Fibroblast of lung (primary cell): ENCODE measurements around the gene JMJD7. TPM values are rescaled to one million over a fixed set of nuclear protein-coding genes. Genes with fewer than 3 reads are reported as not detected.

Source experiments
- DNase-seq, 2 donors: peaks; one replicate each; pipeline versions ENCODE4 v3.0.0 to v3.0.0-alpha.2; 2010; ENCODE audit warnings: low read depth in 2 of 2
- H2AFZ ChIP-seq: 2 replicates; pipeline ENCODE4 v1.5.1; 2012; ENCODE audit warnings: low read length, control low read depth, inconsistent platforms
- H3K27ac ChIP-seq: 2 replicates; pipeline ENCODE4 v1.5.1; 2011; ENCODE audit warnings: low read length, control low read depth; ENCODE audit not compliant: insufficient read depth
- H3K27me3 ChIP-seq: 2 replicates; pipeline ENCODE4 v1.5.1; 2011; ENCODE audit warnings: mild to moderate bottlenecking, low read length; ENCODE audit not compliant: control insufficient read depth, insufficient read depth
- H3K36me3 ChIP-seq: 2 replicates; pipeline ENCODE4 v1.5.1; 2011; ENCODE audit warnings: low read length; ENCODE audit not compliant: control insufficient read depth, insufficient read depth
- H3K4me1 ChIP-seq: 2 replicates; pipeline ENCODE4 v1.5.1; 2011; ENCODE audit warnings: low read length; ENCODE audit not compliant: control insufficient read depth, insufficient read depth; ENCODE audit errors: extremely low read depth
- H3K4me2 ChIP-seq: 2 replicates; pipeline ENCODE4 v1.5.1; 2011; ENCODE audit warnings: low read length, control low read depth; ENCODE audit not compliant: insufficient read depth; ENCODE audit errors: extremely low read depth
- H3K4me3 ChIP-seq, 4 experiments: fragments of 200-600 bp in 1 of 4; sonication (generic) in 1 of 4; replicated peaks in 1 of 4; 2 replicates each; pipeline ENCODE4 v1.5.1; 2011 to 2016; ENCODE audit warnings: low read length in 4 of 4, low read depth in 3 of 4, mild to moderate bottlenecking in 3 of 4, control low read depth in 2 of 4, inconsistent platforms in 1 of 4, mixed read lengths in 1 of 4; ENCODE audit not compliant: insufficient read depth in 1 of 4; ENCODE audit errors: control extremely low read depth in 1 of 4
- H3K79me2 ChIP-seq: 2 replicates; pipeline ENCODE4 v1.5.1; 2012; ENCODE audit warnings: mild to moderate bottlenecking, low read length, inconsistent platforms; ENCODE audit not compliant: control insufficient read depth, insufficient read depth
- H3K9ac ChIP-seq: 2 replicates; pipeline ENCODE4 v1.5.1; 2011; ENCODE audit warnings: mild to moderate bottlenecking, low read length, control low read depth; ENCODE audit not compliant: insufficient read depth
- H3K9me3 ChIP-seq: 2 replicates; pipeline ENCODE4 v1.5.1; 2012; ENCODE audit warnings: low read depth, low read length; ENCODE audit not compliant: control insufficient read depth, insufficient read depth
- H4K20me1 ChIP-seq: 2 replicates; pipeline ENCODE4 v1.5.1; 2011; ENCODE audit warnings: low read length; ENCODE audit not compliant: control insufficient read depth, insufficient read depth; ENCODE audit errors: extremely low read depth
- CTCF ChIP-seq, 2 donors: IDR thresholded peaks in 1 of 2; conservative IDR thresholded peaks in 1 of 2; 1 replicate in 1 of 2; 2 replicates in 1 of 2; pipeline ENCODE4 v1.5.1; 2011 to 2012; ENCODE audit warnings: low read length in 2 of 2, control low read depth in 1 of 2, inconsistent platforms in 1 of 2, low read depth in 1 of 2, mild to moderate bottlenecking in 1 of 2
- EZH2 ChIP-seq: IDR thresholded peaks from 2 replicates; pipeline ENCODE4 v1.5.1; 2012; ENCODE audit warnings: low read length, control low read depth, mild to moderate bottlenecking; ENCODE audit errors: missing control alignments
- polyA plus RNA-seq, 2 donors: library from polyadenylated mRNA; depleted of rRNA in 1 of 2; stranded (reverse) in 1 of 2; unstranded in 1 of 2; fragments of >200 nt; gene quantifications; 2 replicates each; pipeline ENCODE4 v1.2.1, GENCODE V29; 2011 to 2012; ENCODE audit warnings: missing spikeins in 1 of 2
- total RNA-seq: library from RNA; depleted of rRNA; stranded (reverse); fragments of >200 nt; gene quantifications from 2 replicates; pipeline ENCODE4 v1.2.1, GENCODE V29; 2014

Gene JMJD7
- total and polyA plus RNA-seq, 2 donors (not counting 1 experiment from before 2014, with no cell fraction given): 2.2 to 4.0 TPM

GRCh38 chr15:41780266-41780665 is 47.6 kb upstream of the JMJD7 start:
- no peak overlapping the region for H3K4me3 ChIP-seq
- no peak overlapping the region for H3K27ac ChIP-seq
- H3K4me1 ChIP-seq: peaks cover 20% of the 10 kb centered on the region
- H3K27me3 ChIP-seq: no peaks in the 10 kb centered on the region
- H4K20me1 ChIP-seq: no peaks in the 10 kb centered on the region
- TF ChIP-seq EZH2: no peak
- no peak for TF ChIP-seq CTCF (conservative IDR thresholded peaks at IDR 0.05 in 1 of 2, IDR thresholded peaks at IDR 0.05 in 1 of 2; ENCODE audit: low read depth in 1 of 2, low read length in 2 of 2)
- H3K9me3 ChIP-seq: no peaks in the 10 kb centered on the region
- no peak overlapping the region for H3K9ac ChIP-seq
- H3K79me2 ChIP-seq: peaks cover 52% of the 10 kb centered on the region
- H3K4me2 ChIP-seq: peak overlapping the region; percentile 34
- H2AFZ ChIP-seq: no peak overlapping the region
- no peak for DNase-seq
- H3K36me3 ChIP-seq: no peaks in the 10 kb centered on the region

- Histone ChIP-seq H3K27ac (no peak overlapping the region), H3K4me2 (peak overlapping the region; percentile 34), H3K36me3 (no peaks in the 10 kb centered on the region), H3K4me1 (peaks cover 17% of the 10 kb centered on the region), H4K20me1 (no peaks in the 10 kb centered on the region), H3K9me3 (no peaks in the 10 kb centered on the region), H3K27me3 (no peaks in the 10 kb centered on the region), H3K4me3 (no peak overlapping the region), H3K79me2 (peaks cover 48% of the 10 kb centered on the region), H2AFZ (no peak overlapping the region), H3K9ac (no peak overlapping the region)
- TF ChIP-seq EZH2 (no peak), CTCF (conservative IDR thresholded peaks at IDR 0.05 in 1 of 2, IDR thresholded peaks at IDR 0.05 in 1 of 2; ENCODE audit: low read depth in 1 of 2, low read length in 2 of 2) (no peak)
- DNase-seq: no peak
Measured at GRCh38 chr15:41780727-41781126, 47.2 kb upstream of the JMJD7 start.

- Histone ChIP-seq H3K4me2 (no peak overlapping the region), H3K4me1 (peaks cover 6% of the 10 kb centered on the region), H3K27me3 (no peaks in the 10 kb centered on the region), H2AFZ (no peak overlapping the region), H3K4me3 (no peak overlapping the region), H4K20me1 (no peaks in the 10 kb centered on the region), H3K9ac (no peak overlapping the region), H3K36me3 (no peaks in the 10 kb centered on the region), H3K27ac (no peak overlapping the region), H3K9me3 (no peaks in the 10 kb centered on the region), H3K79me2 (peaks cover 36% of the 10 kb centered on the region)
- TF ChIP-seq CTCF (conservative IDR thresholded peaks at IDR 0.05 in 1 of 2, IDR thresholded peaks at IDR 0.05 in 1 of 2; ENCODE audit: low read depth in 1 of 2, low read length in 2 of 2) (no peak), EZH2 (no peak)
- no peak for DNase-seq
Measured at GRCh38 chr15:41782371-41783282, 45.3 kb upstream of the JMJD7 start.
